PC-3 (cell line): ENCODE results near the gene PTPRN2. TPM values are rescaled to one million over a fixed set of nuclear protein-coding genes. Genes with fewer than 3 reads are reported as not detected.

Experiments
- ATAC-seq: fragments of 200-7000 bp; cut with Tn5 transposase; 2 replicates; pipeline ENCODE4 v1.9.1; 2020; ENCODE audit warnings: mild to moderate bottlenecking, moderate library complexity
- BruUV-seq: library from RNA; stranded (reverse); fragments of 400-500 nt; replicated peaks from 2 replicates; lab custom pipeline; 2021; lab: Mats Ljungman, UMichigan
- CTCF ChIA-PET: fragments of 300-600 bp; sonication (Branson Sonifier 250); formaldehyde crosslinking; loops from one replicate; lab custom pipeline; 2022; ENCODE audit warnings: antibody characterized with exemption; lab: Charles Lee
- POLR2A ChIA-PET: fragments of 300-600 bp; sonication (Branson Sonifier 250); formaldehyde crosslinking; loops from one replicate; lab custom pipeline; 2022; ENCODE audit warnings: antibody characterized with exemption; ENCODE audit not compliant: unreplicated experiment; lab: Charles Lee
- DNase-seq: peaks from one replicate; pipeline ENCODE4 v3.0.0-alpha.2; 2015
- H2AFZ ChIP-seq: fragments of 300-600 bp; sonication (generic); 2 replicates; pipeline ENCODE4 v1.6.0; 2016; ENCODE audit warnings: antibody characterized with exemption, low read length
- H3F3A ChIP-seq: fragments of 300-600 bp; sonication (generic); one replicate; pipeline ENCODE4 v1.6.0; 2017; ENCODE audit warnings: antibody characterized with exemption, low read length, control low read depth, mild to moderate bottlenecking; ENCODE audit not compliant: unreplicated experiment
- H3K27ac ChIP-seq: fragments of 300-600 bp; sonication (generic); 2 replicates; pipeline ENCODE4 v1.5.1; 2016; ENCODE audit warnings: mild to moderate bottlenecking, low read length
- H3K27me3 ChIP-seq: fragments of 300-600 bp; sonication (generic); 2 replicates; pipeline ENCODE4 v1.6.1; 2016; ENCODE audit warnings: low read length, mixed read lengths
- H3K36me3 ChIP-seq: fragments of 300-600 bp; sonication (generic); 2 replicates; pipeline ENCODE4 v1.6.1; 2016; ENCODE audit warnings: low read depth, mixed run types, low read length, mixed read lengths
- H3K4me1 ChIP-seq: fragments of 300-600 bp; sonication (generic); 2 replicates; pipeline ENCODE4 v1.5.1; 2016; ENCODE audit warnings: low read length; ENCODE audit not compliant: insufficient read depth
- H3K4me2 ChIP-seq: fragments of 300-600 bp; sonication (generic); 2 replicates; pipeline ENCODE4 v1.6.0; 2016; ENCODE audit warnings: low read length
- H3K4me3 ChIP-seq: fragments of 300-600 bp; sonication (generic); 2 replicates; pipeline ENCODE4 v1.5.1; 2016; ENCODE audit warnings: mild to moderate bottlenecking, low read length, mixed read lengths
- H3K79me2 ChIP-seq: fragments of 300-600 bp; sonication (generic); 2 replicates; pipeline ENCODE4 v1.6.1; 2017; ENCODE audit warnings: low read length, mixed read lengths
- H3K9ac ChIP-seq: fragments of 300-600 bp; sonication (generic); 2 replicates; pipeline ENCODE4 v1.6.0; 2016; ENCODE audit warnings: mild to moderate bottlenecking, low read length
- H3K9me2 ChIP-seq: fragments of 300-600 bp; sonication (generic); replicated peaks from 2 replicates; pipeline ENCODE4 v1.6.1; 2016; ENCODE audit warnings: mixed run types, low read length, mixed read lengths
- H3K9me3 ChIP-seq: fragments of 300-600 bp; sonication (generic); 2 replicates; pipeline ENCODE4 v1.6.1; 2016; ENCODE audit warnings: low read length, mixed read lengths
- H4K20me1 ChIP-seq: fragments of 300-600 bp; sonication (generic); 2 replicates; pipeline ENCODE4 v1.6.1; 2016; ENCODE audit warnings: low read length, mixed read lengths
- CTCF ChIP-seq: fragments of 300-600 bp; sonication (generic); conservative IDR thresholded peaks from 2 replicates; pipeline ENCODE4 v1.5.1; 2017; ENCODE audit warnings: antibody characterized with exemption, low read depth, mild to moderate bottlenecking, low read length
- EZH2 ChIP-seq: fragments of 300-600 bp; sonication (generic); IDR thresholded peaks from one replicate; pipeline ENCODE4 v1.6.1; 2017; ENCODE audit warnings: antibody characterized with exemption, mild to moderate bottlenecking, low read length; ENCODE audit not compliant: unreplicated experiment
- EZH2phosphoT487 ChIP-seq: fragments of 300-600 bp; sonication (generic); IDR thresholded peaks from 2 replicates; pipeline ENCODE4 v1.6.1; 2018; ENCODE audit warnings: mild to moderate bottlenecking, antibody characterized with exemption, low read length, borderline replicate concordance
- intact Hi-C: fragments of 100-400 bp; cut with micrococcal nuclease; formaldehyde crosslinking; loops from 2 replicates; pipeline ENCODE4 v1.9.0; 2023
- total RNA-seq: library from RNA; depleted of rRNA; stranded (reverse); fragments of >200 nt; gene quantifications from 2 replicates; pipeline ENCODE4 v1.2.3, GENCODE V29; 2014

The PTPRN2 gene
- total RNA-seq, 1 experiment from 2014 or later, result 3.2 TPM

- no peak overlapping the region for H3K4me2 ChIP-seq
- ChIA-PET POLR2A (no interaction called here), CTCF (no interaction called here)
- no TSS peak for BruUV-seq
- TF ChIP-seq EZH2, result no peak
- TF ChIP-seq CTCF, result no peak
- TF ChIP-seq EZH2phosphoT487, result no peak
- intact Hi-C loops, result no loop called here
- H3K9me3 ChIP-seq, result no peaks in the 10 kb centered on the region
- no peaks in the 10 kb centered on the region for H3K36me3 ChIP-seq
- peaks cover 22% of the 10 kb centered on the region for H3K27me3 ChIP-seq
- no peaks in the 10 kb centered on the region for H3F3A ChIP-seq
- H3K79me2 ChIP-seq, result no peaks in the 10 kb centered on the region
- no peaks in the 10 kb centered on the region for H3K9me2 ChIP-seq
- H4K20me1 ChIP-seq, result no peaks in the 10 kb centered on the region
- no peak overlapping the region for H3K27ac ChIP-seq
- H3K9ac ChIP-seq, result no peak overlapping the region
- H3K4me3 ChIP-seq, result no peak overlapping the region
- ATAC-seq (no peak), DNase-seq (no peak)
- H3K4me1 ChIP-seq, result no peaks in the 10 kb centered on the region
- no peak overlapping the region for H2AFZ ChIP-seq
Observed at GRCh38 chr7:158415316-158415715, 172.3 kb downstream of the PTPRN2 start.

- Histone ChIP-seq H3K4me3 (no peak overlapping the region), H3K27me3 (peaks cover 20% of the 10 kb centered on the region), H3K27ac (no peak overlapping the region), H3F3A (no peaks in the 10 kb centered on the region), H3K36me3 (no peaks in the 10 kb centered on the region), H4K20me1 (no peaks in the 10 kb centered on the region), H3K79me2 (no peaks in the 10 kb centered on the region), H3K9me3 (no peaks in the 10 kb centered on the region), H3K4me2 (no peak overlapping the region), H2AFZ (no peak overlapping the region), H3K9me2 (no peaks in the 10 kb centered on the region), H3K9ac (no peak overlapping the region), H3K4me1 (no peaks in the 10 kb centered on the region)
- TF ChIP-seq EZH2phosphoT487 (no peak), CTCF (no peak), EZH2 (no peak)
- DNase-seq, result no peak
- intact Hi-C loops, result no loop called here
- POLR2A ChIA-PET, result no interaction called here
- no TSS peak for BruUV-seq
- no peak for ATAC-seq
- CTCF ChIA-PET, result interaction anchor here (0.6 kb wide), 1 partner anchor 386 kb away, joined by 6 read pairs; no protein-coding TSS in a partner anchor
Observed at GRCh38 chr7:158414486-158414961, 173.1 kb downstream of the PTPRN2 start.

- Histone ChIP-seq H3K27ac (no peak overlapping the region), H3K27me3 (peaks cover 15% of the 10 kb centered on the region), H3K9me3 (no peaks in the 10 kb centered on the region), H3K9me2 (no peaks in the 10 kb centered on the region), H4K20me1 (no peaks in the 10 kb centered on the region), H3K36me3 (no peaks in the 10 kb centered on the region), H3K4me2 (no peak overlapping the region), H2AFZ (no peak overlapping the region), H3K79me2 (no peaks in the 10 kb centered on the region), H3K4me3 (no peak overlapping the region), H3K4me1 (no peaks in the 10 kb centered on the region), H3F3A (no peaks in the 10 kb centered on the region), H3K9ac (no peak overlapping the region)
- no TSS peak for BruUV-seq
- DNase-seq, result no peak
- intact Hi-C loops, result no loop called here
- TF ChIP-seq CTCF, result 0 out of 2 replicates have a peak, but pooled peaks have one; percentile 19
- no peak for TF ChIP-seq EZH2
- ChIA-PET POLR2A (no interaction called here), CTCF (interaction anchor here (0.6 kb wide), 1 partner anchor 386 kb away, joined by 6 read pairs; no protein-coding TSS in a partner anchor)
- no peak for ATAC-seq
Observed at GRCh38 chr7:158414002-158414401, 173.6 kb downstream of the PTPRN2 start.
